HG03095 (cell line): ENCODE data around the gene TJP2.

Experiments
- ATAC-seq: cut with Tn5 transposase; IDR thresholded peaks from one replicate; pipeline ENCODE4 v1.9.1; 2021; ENCODE audit warnings: moderate library complexity; ENCODE audit not compliant: unreplicated experiment

TJP2 gene

DNA sequence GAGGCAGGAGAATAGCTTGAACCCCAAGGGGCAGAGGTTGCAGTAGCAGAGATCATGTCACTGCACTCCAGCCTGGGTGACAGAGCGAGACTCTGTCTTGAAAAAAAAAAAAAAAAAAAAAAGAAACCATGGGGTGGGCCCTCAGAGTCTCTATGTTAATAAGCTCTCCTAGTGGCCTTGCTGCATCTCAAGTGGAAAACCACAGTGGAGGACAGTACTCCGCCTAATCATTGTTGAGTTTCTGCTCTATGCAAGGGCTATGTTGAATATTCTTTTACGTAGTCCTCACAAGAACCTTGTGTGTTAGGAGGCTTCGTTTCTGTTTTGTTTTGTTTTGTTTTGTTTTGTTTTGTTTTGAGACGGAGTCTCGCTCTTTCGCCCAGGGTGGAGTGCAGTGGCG, 48.9 kb downstream of the TJP2 start:
- no peak for ATAC-seq

- ATAC-seq = no peak
Observed at GRCh38 chr9:69223605-69224004, 49.5 kb downstream of the TJP2 start.

GRCh38 chr9:69229367-69229766, 55.3 kb downstream of the TJP2 start:
- no peak for ATAC-seq

GRCh38 chr9:69232135-69232534, 58.1 kb downstream of the TJP2 start:
- ATAC-seq = no peak

DNA sequence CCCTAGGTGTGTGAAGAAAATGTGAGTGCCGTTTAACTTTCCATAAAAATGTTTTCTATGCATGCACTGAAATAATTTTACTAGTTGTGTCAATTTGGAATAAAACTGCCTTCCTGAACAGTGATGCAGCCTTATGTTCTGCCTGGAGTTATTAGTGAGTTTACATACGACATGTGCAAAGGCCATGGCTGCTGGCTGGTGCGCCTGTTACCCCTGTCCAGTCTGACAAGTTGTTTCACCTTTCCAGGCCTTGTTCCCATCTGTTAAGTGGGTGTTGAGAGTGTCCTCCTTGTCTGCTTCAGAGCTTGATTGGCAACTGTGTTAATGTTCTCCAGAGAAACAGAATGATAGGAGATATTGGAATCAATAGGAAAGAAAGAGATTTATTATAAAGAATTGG, 60.6 kb downstream of the TJP2 start:
- ATAC-seq = no peak

DNA sequence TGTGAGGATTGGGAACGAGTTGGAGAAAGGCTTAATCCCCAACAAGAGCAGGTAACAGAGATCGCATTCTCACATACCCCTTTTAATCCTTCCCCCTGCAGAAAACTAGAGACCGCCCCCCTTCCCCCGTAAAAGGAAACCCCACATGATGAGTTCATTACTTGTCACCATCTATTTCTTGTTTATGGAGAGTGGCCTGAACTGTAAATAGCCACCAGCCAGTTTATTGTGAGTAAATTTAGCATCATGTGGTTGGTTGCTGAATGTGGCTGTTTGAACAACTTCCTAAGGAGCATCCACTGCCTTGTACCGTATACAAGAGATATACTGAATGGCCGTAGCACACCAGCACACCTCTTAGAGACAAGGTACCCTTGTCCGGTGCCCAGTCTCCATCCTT, 62.1 kb downstream of the TJP2 start:
- ATAC-seq = no peak

DNA sequence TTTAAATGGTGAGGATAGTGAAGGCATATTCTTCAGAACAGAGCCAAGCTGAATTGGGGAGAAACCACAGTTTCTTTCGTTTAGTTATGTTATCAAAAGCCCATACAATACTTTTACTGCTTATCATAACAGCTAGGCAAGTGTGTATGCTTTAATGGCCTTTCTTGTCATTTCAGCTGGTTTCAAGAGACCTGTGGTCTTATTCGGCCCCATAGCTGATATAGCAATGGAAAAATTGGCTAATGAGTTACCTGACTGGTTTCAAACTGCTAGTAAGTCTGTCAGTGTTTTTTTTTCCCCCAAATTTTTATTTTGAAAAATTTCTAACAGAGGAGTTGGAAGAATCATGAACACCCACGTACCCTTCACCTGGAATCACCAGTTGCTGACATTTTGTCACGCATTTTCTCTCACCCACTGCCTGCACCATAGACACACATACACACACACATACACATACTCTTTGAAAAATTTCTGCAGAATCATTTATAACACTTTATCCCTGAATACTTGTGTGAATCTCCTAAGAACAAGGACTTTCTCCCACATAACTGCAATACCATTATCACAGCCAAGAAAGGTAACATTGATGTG, 63.7 kb downstream of the TJP2 start:
- no peak for ATAC-seq

DNA sequence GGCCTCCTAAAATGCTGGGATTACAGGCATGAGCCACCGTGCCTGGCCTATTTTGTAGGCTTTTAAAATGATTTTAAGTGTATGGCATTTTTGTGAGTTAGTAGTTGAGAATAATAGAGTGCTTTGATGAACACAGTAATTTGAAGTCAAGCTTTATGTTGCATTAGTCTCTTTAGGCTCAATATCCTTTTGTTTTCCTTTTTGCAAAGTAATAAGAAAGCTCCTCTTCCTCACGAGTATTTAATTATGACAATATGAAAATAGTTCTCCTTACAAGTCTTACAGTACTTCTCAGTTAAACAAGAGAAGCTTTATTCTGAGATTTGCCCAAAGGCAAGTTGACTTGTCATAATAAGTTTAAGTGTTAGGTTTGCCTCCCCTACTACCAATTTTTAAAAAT, 69.0 kb downstream of the TJP2 start:
- no peak for ATAC-seq

DNA sequence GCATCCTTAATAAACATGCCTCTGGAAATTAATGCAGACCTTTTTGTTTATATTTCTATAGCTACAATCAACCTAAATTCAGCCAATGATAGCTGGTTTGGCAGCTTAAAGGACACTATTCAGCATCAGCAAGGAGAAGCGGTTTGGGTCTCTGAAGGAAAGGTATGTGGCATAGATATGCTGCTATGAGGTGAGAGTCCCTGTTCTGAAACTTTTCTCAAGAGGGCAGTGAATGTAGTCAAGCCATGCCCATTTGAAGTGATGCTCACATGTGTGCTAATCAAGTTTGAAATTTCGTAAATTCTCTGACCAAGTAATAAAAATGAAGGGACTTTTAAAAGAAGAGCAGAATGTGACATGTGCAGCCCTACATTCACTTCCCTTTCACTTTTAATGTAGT, 72.6 kb downstream of the TJP2 start:
- no peak for ATAC-seq

GRCh38 chr9:69248005-69248404, 73.9 kb downstream of the TJP2 start:
- ATAC-seq = no peak

DNA sequence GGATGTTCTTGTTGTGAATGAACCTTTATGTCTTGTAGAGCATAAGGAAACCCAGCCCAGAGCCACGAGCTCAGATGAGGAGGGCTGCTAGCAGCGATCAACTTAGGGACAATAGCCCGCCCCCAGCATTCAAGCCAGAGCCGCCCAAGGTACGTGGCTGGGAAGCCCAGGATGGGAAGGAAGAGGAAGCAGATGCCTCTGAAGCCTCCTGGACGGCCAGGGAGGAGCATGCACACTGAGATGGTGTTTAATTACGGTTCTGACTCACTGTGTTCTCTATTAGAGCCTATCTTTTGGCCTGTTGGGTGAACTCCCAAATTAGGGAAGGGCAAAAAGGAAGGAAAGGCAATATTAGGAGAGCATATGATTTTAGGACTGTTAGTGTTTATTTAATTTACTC, 75.3 kb downstream of the TJP2 start:
- no peak for ATAC-seq

GRCh38 chr9:69250681-69251080, 76.6 kb downstream of the TJP2 start:
- ATAC-seq = no peak

DNA sequence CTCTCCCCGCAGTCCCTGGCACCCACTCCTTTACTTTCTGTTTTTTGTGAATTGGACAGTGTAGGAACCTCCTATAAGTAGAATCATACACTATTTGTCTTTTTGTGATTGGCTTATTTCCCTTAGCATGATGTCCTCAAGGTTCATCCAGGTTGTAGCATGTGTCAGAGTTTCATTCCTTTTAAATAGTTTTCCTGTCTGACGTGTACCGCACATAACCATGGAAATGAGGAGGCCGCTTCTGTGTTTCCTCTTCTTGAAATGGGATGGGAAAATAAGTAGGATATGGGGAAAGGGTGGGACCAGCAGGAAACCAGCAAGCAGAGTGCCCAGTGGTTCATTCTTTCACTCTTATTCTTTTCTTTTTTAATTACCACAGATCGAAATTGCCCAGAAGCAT, 78.4 kb downstream of the TJP2 start:
- ATAC-seq = no peak

DNA sequence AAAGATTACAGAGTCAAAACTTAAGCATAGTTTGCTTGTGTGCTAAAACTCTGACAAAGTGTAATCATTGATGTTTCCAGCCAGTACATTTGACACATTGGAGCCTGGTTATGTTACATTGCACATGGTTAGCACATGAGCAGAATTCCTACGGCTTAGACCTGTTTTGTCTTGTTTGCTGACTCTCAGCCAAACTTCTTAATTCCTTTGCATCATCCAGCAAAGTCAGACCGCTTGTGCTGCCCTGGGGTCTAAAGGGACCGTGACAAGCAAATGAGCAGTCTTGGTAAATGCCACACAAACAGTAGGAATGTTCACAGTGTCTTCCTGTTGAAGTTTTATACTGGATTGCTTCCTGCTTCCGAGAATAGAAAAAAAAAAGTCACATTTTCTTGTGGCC, 79.0 kb downstream of the TJP2 start:
- ATAC-seq = no peak

GRCh38 chr9:69254223-69254622, 80.1 kb downstream of the TJP2 start:
- no peak for ATAC-seq

DNA sequence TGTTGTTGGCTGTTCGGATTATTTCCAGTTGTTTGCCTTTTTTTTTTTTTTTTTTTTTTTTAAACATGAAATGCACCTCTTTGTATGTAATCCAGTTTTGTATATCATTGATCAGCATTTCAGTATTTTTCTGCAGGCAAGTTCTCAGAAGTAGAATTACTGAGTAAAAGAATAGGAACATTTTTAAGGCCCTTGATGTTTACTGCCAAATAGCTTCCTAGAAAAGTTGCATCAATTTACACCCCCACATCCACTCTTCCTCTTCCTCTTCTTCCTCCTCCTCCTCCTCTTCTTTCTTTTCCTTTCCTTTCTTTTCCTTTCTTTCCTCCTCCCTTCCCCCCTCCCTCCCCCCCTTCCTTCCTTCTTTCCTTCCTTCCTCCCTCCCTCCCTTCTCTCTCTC, 81.5 kb downstream of the TJP2 start:
- no peak for ATAC-seq

- ATAC-seq = no peak
Observed at GRCh38 chr9:69258551-69258950, 84.5 kb downstream of the TJP2 start.

- no peak for ATAC-seq
Observed at GRCh38 chr9:69260161-69260560, 86.1 kb downstream of the TJP2 start.

DNA sequence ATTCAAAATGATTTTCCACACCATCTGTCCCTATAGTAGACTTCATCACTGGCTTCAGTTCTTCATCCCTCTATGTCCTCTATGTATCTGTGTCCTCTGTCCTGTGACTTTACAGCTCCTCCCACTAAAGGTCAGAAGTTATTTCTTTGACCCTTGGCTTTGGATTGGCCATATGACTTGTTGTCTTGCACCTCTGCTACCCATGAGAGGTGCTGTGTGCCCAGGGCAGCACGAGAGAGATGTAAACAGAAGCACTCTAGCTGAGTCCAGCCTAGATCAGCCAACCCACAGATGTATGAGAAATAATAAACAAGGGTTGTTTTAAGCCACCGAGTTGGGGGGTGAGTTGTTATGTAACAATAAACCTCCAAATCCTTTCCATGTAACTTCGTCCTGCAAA, 87.6 kb downstream of the TJP2 start:
- no peak for ATAC-seq

DNA sequence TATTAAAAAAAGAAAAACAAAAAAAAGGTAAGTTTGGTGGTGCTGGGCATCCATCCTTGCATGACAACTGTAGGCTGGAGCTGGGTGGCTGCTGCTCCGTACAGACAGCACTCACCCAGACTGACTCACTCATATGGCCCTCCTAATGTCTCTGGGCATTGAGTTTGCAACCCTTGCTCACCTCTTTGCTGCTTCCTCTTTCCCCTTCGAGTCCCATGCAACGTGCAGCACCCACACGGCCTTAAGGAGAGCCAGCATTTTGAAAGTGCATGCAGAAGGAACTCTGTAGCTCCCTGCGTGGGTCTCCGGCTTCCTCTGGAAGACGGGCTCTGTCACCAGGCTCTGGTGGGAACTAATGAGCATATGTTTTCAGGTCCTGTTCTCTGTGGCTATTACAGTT, 90.4 kb downstream of the TJP2 start:
- no peak for ATAC-seq

GRCh38 chr9:69265891-69266290, 91.8 kb downstream of the TJP2 start:
- ATAC-seq = no peak

DNA sequence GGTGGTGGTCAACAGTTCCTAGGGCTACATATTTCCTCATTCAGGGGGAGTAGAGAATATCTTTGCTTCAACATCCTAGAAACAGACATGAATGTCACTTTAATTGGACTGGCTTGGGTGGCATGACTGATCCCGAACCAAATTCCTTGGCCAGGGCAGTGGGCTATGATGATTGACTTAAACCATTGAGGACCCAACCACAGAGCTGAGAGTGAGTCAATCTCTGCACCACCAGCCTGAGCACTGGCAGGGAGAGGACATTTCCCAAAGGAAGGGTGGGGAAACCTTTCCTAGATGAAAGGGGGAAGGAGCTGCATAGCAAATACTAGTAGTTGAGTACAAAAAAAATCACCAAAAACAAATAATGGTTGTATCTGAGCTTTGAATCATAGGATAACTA, 98.1 kb downstream of the TJP2 start:
- ATAC-seq = no peak

DNA sequence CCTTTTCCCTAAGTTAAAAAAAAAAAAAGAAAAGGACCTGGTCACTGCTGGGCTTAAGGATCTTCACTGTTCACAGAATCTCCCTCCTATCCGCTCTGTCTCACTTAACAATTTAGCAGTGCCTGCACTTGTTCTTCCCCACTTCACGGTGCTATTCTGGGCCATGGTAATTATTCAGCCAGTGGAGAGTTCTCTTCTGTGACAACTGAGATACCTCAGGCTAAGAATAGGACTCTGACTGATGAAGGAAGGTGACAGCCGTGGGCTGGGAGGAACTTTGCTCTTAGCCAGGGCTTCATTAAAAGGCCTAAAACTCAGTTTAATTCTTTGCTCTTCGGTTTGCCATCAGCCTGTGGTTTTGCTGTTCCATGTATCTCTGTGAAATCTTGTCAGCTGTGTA, 99.1 kb downstream of the TJP2 start:
- ATAC-seq = no peak

DNA sequence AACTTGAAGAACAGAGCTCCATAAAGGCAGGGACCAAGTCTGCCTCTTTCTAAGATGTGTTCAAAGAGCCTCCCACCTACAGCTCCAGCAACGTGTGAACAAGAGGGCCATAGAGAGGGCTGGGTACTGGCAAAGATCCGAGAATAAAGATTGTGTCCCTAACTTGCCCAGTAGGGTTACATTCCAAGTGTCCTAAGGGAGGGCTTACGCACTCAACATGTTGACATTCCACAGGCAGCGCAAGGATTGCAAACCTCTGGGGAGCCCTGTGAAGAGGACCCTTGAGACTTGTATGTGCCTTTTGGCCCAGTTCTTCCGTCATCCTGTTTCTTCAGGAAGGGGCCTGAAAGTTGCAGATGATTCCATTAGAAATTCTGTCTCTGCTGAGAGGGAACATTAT, 102.7 kb downstream of the TJP2 start:
- no peak for ATAC-seq
